Sigmoid colon (tissue), 7 donors: ENCODE measurements around the gene GEMIN7. TPM values are rescaled to one million over a fixed set of nuclear protein-coding genes. Genes with fewer than 3 reads are reported as not detected.

Experiments used
- DNase-seq: peaks from one replicate; pipeline ENCODE4 v3.0.0-alpha.2; 2019
- H3K27ac ChIP-seq, 4 donors: fragments of 200-600 bp; sonication (generic); one replicate each; pipeline ENCODE4 v1.5.1; 2016 to 2019; ENCODE audit warnings: mild to moderate bottlenecking in 1 of 4
- H3K27me3 ChIP-seq, 3 donors: fragments of 200-600 bp; sonication (generic); one replicate each; pipeline ENCODE4 v1.5.1; 2019; ENCODE audit warnings: mild to moderate bottlenecking in 1 of 3
- H3K36me3 ChIP-seq, 4 donors: fragments of 200-600 bp; sonication (generic); one replicate each; pipeline ENCODE4 v1.5.1; 2016 to 2019
- H3K4me1 ChIP-seq, 4 donors: fragments of 200-600 bp; sonication (generic); one replicate each; pipeline ENCODE4 v1.5.1; 2017 to 2019
- H3K4me3 ChIP-seq, 4 donors: fragments of 200-600 bp; sonication (generic); one replicate each; pipeline ENCODE4 v1.5.1; 2017 to 2019; ENCODE audit warnings: mild to moderate bottlenecking in 2 of 4, moderate library complexity in 1 of 4
- H3K9me3 ChIP-seq, 4 donors: fragments of 200-600 bp in 3 of 4; sonication (generic) in 3 of 4; one replicate each; pipeline versions ENCODE4 v1.5.1 to v1.6.1; 2013 to 2019
- EP300 ChIP-seq, 4 donors: sonication (generic); formaldehyde crosslinking; IDR thresholded peaks; one replicate each; pipeline ENCODE4 v1.6.1; 2017; ENCODE audit warnings: antibody characterized with exemption in 4 of 4
- POLR2A ChIP-seq, 2 donors: fragments of 450-650 bp; IDR thresholded peaks; one replicate each; pipeline ENCODE4 v1.6.1; 2016; ENCODE audit warnings: antibody characterized with exemption in 2 of 2, mild to moderate bottlenecking in 2 of 2, moderate library complexity in 2 of 2
- POLR2AphosphoS5 ChIP-seq, 4 donors: sonication (generic); formaldehyde crosslinking; IDR thresholded peaks; one replicate each; pipeline ENCODE4 v1.6.1; 2017; ENCODE audit warnings: antibody characterized with exemption in 4 of 4
- WGBS, 2 donors: extraction: QIAGEN DNeasy Blood & Tissue Kit; methylation state at CpG; one replicate each; pipeline ENCODE4 v1.1.7; 2013; 5-methylcytosine and 5-hydroxymethylcytosine counted together
- intact Hi-C: fragments of 100-400 bp; cut with DNase I; formaldehyde crosslinking; loops from one replicate; pipeline ENCODE4 v1.15.1; 2023
- polyA plus RNA-seq, 3 donors: library from polyadenylated mRNA; stranded (reverse); fragments of 200-250 nt; gene quantifications; one replicate each; pipeline ENCODE4 v1.2.3, GENCODE V29; 2013
- total RNA-seq, 4 donors: library from RNA; depleted of rRNA; stranded (reverse); fragments of >200 nt; gene quantifications; one replicate each; pipeline ENCODE4 v1.1.0, GENCODE V29; 2016
- TF ChIP-seq, protein P1 (sequence below), 4 experiments: fragments of 450-650 bp in 3 of 4; fragments of 200-600 bp in 1 of 4; IDR thresholded peaks; one replicate each; pipeline ENCODE4 v1.5.1; 2016 to 2019; ENCODE audit warnings: antibody characterized with exemption in 4 of 4, mild to moderate bottlenecking in 3 of 4, moderate library complexity in 2 of 4
- donor health status: healthy with polysubstance abuse.
- donor health status: Bipolar disorder and iron deficiency.
- donor health status: healthy.

The GEMIN7 gene
- total and polyA plus RNA-seq, 7 donors, result 10.3 to 31.2 (median 18.2) TPM

DNA sequence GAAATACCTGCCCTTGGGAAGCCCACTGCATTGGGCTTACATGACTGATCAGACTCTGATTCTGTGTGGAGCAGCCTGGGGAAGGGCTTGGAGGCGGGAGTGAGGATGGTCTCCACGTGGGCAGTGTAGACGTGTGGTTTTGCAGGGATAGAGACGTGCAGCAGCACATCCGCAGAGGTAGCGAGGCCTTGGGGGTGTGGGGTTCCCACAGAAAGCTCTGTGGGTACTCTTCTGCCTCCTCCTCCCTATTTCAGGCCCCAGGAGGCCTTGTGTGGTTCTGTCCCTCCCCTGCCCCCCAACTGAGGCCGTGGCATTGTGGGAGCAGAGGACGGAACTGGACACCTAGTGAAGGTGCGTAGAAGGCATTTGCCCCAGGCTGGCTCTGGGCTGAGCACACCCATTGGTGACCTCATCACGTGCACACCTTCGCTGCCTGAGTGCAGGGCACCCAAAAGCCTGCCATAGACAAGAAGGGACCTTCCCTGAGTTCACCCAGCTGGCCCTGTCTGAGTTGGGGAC, 42.8 kb downstream of the GEMIN7 start:
- no peak overlapping the region for H3K27ac ChIP-seq
- intact Hi-C loops, result no loop called here

DNA sequence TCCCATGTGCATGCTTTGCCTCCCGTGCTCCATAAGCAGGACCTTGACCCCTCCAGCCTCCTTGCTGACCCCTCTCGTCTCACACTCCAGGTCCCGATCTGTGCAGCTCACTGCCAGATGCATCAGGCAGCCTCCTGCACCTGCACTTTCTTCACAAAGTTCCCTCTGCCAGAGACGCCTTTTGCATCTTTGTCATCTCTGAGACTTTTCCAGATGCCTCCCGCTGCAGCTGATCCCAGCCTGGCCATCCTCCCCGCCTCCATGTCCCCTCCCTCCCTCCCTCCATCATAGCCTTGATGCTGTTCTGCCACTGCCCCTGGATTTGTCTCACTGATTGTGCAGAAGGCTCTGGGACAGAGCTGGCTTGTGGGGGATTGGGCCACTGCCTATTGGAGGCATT, 43.8 kb downstream of the GEMIN7 start:
- intact Hi-C loops, result no loop called here
- WGBS, 2 donors, result 78 to 85% methylated on average over 6 of the region's 6 CpGs
- Histone ChIP-seq H3K27ac (no peak overlapping the region), H3K27me3 (no peaks in the 10 kb centered on the region), H3K4me3 (no peak overlapping the region), H3K9me3 (no peaks in the 10 kb centered on the region), H3K4me1 (peaks cover 0 to 7% (median 1%) of the 10 kb centered on the region in 4 donors), H3K36me3 (peaks cover 0 to 5% (median 0%) of the 10 kb centered on the region in 4 donors)
- TF ChIP-seq, protein P1, sequence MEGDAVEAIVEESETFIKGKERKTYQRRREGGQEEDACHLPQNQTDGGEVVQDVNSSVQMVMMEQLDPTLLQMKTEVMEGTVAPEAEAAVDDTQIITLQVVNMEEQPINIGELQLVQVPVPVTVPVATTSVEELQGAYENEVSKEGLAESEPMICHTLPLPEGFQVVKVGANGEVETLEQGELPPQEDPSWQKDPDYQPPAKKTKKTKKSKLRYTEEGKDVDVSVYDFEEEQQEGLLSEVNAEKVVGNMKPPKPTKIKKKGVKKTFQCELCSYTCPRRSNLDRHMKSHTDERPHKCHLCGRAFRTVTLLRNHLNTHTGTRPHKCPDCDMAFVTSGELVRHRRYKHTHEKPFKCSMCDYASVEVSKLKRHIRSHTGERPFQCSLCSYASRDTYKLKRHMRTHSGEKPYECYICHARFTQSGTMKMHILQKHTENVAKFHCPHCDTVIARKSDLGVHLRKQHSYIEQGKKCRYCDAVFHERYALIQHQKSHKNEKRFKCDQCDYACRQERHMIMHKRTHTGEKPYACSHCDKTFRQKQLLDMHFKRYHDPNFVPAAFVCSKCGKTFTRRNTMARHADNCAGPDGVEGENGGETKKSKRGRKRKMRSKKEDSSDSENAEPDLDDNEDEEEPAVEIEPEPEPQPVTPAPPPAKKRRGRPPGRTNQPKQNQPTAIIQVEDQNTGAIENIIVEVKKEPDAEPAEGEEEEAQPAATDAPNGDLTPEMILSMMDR (IDR thresholded peaks at IDR 0.05), result no peak
- TF ChIP-seq POLR2AphosphoS5 (IDR thresholded peaks at IDR 0.05) (no peak), EP300 (IDR thresholded peaks at IDR 0.05) (no peak), POLR2A (IDR thresholded peaks at IDR 0.05) (no peak)
- DNase-seq, result no peak

More for the DNA sequence above, 42.8 kb downstream of the GEMIN7 start:
- TF ChIP-seq POLR2AphosphoS5 (IDR thresholded peaks at IDR 0.05), result no peak
- no peak for TF ChIP-seq POLR2A (IDR thresholded peaks at IDR 0.05)
- TF ChIP-seq, protein P1 (IDR thresholded peaks at IDR 0.05), result no peak
- no peak for TF ChIP-seq EP300 (IDR thresholded peaks at IDR 0.05)
- H3K9me3 ChIP-seq, result no peaks in the 10 kb centered on the region
- peaks cover 0 to 16% (median 9%) of the 10 kb centered on the region in 4 donors for H3K4me1 ChIP-seq
- peaks cover 0 to 5% (median 0%) of the 10 kb centered on the region in 4 donors for H3K36me3 ChIP-seq
- no peak overlapping the region for H3K4me3 ChIP-seq
- H3K27me3 ChIP-seq, result no peaks in the 10 kb centered on the region
- WGBS, 2 donors, result 73 to 77% methylated on average over 11 of the region's 11 CpGs
- DNase-seq, result no peak

DNA sequence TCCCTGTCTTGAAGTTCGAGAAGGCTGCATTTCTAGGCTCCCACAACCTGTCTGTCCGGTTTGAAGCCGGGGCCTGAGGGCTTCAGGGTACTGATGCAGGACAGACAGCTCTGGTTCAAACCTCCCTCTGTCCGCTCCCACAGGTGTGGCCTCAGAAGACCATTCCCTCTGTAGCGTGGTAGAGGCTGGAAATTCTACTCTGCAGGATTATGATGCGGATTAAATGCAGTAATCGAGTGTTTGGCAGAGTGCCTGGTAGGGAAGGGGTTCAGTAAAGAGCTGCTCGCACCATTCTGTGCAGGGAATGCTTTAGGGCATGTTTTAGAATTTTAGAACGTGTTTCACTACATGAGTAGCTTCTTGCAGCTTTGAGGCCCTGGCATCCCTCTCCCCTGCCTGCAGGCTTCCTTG, 44.4 kb downstream of the GEMIN7 start:
- 17 to 67% methylated on average over 9 of the region's 9 CpGs for WGBS, 2 donors
- intact Hi-C loops, result no loop called here
- TF ChIP-seq POLR2A (IDR thresholded peaks at IDR 0.05) (no peak), POLR2AphosphoS5 (IDR thresholded peaks at IDR 0.05) (no peak), EP300 (IDR thresholded peaks at IDR 0.05) (no peak)
- TF ChIP-seq, protein P1 (IDR thresholded peaks at IDR 0.05), result no peak

DNA sequence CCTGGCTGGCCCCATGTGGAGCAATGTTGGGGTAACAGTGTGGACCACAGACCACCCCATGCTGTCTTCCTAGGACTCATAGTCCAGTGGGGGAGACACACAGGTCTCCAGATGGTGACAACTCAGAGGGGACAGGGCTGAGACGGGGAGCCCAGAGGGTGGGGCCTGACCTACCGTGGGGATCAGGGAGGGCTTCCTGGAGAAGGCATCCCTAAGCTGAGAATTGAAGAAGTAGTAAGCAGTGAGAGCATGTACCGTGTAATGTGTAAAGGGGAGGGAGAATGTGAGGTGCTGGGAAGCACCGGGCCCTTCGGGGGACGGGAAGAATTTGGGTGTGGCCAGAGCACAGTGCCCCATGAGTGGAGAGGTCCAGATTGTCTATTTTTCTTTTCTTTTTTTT, 45.0 kb downstream of the GEMIN7 start:
- H3K27me3 ChIP-seq, result no peaks in the 10 kb centered on the region
- no peak overlapping the region for H3K27ac ChIP-seq
- H3K9me3 ChIP-seq, result no peaks in the 10 kb centered on the region
- DNase-seq, result no peak
- intact Hi-C loops, result no loop called here
- H3K36me3 ChIP-seq, result peaks cover 0 to 5% (median 0%) of the 10 kb centered on the region in 4 donors
- no peaks in the 10 kb centered on the region for H3K4me1 ChIP-seq
- no peak overlapping the region for H3K4me3 ChIP-seq
- WGBS, 2 donors, result 58 to 79% methylated on average over 6 of the region's 6 CpGs
- TF ChIP-seq POLR2AphosphoS5 (IDR thresholded peaks at IDR 0.05), result no peak
- no peak for TF ChIP-seq POLR2A (IDR thresholded peaks at IDR 0.05)
- TF ChIP-seq, protein P1 (IDR thresholded peaks at IDR 0.05), result no peak
- no peak for TF ChIP-seq EP300 (IDR thresholded peaks at IDR 0.05)

More for the DNA sequence above, 44.4 kb downstream of the GEMIN7 start:
- H3K27ac ChIP-seq, result no peak overlapping the region
- DNase-seq, result no peak
- no peaks in the 10 kb centered on the region for H3K27me3 ChIP-seq
- H3K4me3 ChIP-seq, result no peak overlapping the region
- peaks cover 0 to under 1% (median 0%) of the 10 kb centered on the region in 4 donors for H3K4me1 ChIP-seq
- H3K9me3 ChIP-seq, result no peaks in the 10 kb centered on the region
- peaks cover 0 to 5% (median 0%) of the 10 kb centered on the region in 4 donors for H3K36me3 ChIP-seq

DNA sequence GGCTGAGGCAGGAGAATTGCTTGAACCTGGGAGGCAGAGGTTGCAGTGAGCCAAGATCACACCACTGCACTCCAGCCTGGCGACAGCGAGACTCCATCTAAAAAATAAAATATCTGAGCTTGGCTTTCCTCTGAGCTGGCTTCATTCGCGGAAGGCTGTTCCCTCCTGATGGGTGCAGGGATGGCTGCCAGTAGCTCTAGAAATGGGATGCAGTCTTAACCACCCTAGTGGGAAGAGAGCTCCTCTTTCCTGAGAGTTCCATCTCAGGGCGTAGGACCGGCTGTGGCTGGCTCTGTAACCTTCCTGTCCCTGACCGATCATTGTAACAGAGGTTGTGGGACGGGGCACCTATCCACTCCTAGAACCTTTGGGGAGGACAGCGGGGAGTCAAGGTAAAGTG, 46.3 kb downstream of the GEMIN7 start:
- DNase-seq, result no peak
- intact Hi-C loops, result no loop called here

More for the DNA sequence above, 46.3 kb downstream of the GEMIN7 start:
- WGBS, 2 donors, result 95 to 96% methylated on average over 9 of the region's 9 CpGs
- no peak for TF ChIP-seq POLR2A (IDR thresholded peaks at IDR 0.05)
- no peak for TF ChIP-seq EP300 (IDR thresholded peaks at IDR 0.05)
- TF ChIP-seq POLR2AphosphoS5 (IDR thresholded peaks at IDR 0.05), result no peak
- TF ChIP-seq, protein P1 (IDR thresholded peaks at IDR 0.05), result no peak
- no peaks in the 10 kb centered on the region for H3K4me1 ChIP-seq
- H3K27ac ChIP-seq, result no peak overlapping the region
- H3K9me3 ChIP-seq, result no peaks in the 10 kb centered on the region
- no peak overlapping the region for H3K4me3 ChIP-seq
- H3K27me3 ChIP-seq, result no peaks in the 10 kb centered on the region
- peaks cover 0 to 5% (median 0%) of the 10 kb centered on the region in 4 donors for H3K36me3 ChIP-seq
